Measurements from ENCODE around the gene SSRP1.
"Not testable (repeated sequence)": the region's sequence is repeated elsewhere in the genome, so short reads cannot be mapped to it uniquely, and the experiment has no call there.

The SSRP1 gene

DNA sequence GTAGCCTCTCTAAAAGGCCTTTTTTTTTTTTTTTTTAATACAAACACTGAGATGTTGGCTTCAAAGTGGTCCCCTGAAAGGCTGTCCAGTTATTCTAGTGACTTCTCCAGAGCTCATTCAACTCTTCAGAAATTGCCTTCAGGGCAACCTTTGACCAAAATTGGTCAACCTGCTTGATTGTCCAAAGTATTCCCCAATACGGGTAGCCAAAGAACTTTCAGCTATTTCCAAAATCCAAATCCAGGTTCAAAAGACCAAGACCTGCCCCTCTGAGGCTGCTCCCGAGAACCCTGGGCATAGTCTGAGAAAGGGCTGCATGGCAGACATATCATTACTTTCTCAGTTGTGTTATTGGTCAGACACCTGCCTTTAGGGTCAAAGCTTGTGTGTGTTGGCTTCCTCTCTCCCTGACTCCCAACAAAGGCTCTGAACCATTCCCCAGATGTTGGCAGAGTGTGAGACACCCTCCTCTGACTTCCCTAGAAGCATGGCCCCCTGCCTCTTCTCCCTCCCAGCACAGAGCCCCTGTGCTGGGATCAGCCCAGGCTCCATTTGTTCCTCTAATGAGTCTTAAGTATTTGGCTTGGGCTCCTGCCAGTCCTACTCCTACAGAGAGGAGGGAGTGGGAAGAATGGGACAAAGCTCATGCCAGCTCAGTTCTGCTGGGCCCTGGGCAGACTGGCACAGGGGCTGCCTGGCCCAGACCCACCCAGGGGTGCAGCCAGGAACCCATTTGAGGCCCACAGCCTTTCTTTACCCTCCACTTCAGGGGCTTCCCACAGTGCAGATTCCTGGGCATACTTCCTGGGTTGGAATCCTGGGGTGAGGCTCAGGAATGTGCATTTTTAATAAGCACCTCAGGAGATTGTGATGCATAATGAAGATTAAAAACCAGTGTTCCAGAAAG lies 41.2 kb downstream of the SSRP1 start:
- no peak for DNase-seq

GRCh38 chr11:57290288-57290687 lies 45.4 kb downstream of the SSRP1 start:
- no peak for DNase-seq

DNA sequence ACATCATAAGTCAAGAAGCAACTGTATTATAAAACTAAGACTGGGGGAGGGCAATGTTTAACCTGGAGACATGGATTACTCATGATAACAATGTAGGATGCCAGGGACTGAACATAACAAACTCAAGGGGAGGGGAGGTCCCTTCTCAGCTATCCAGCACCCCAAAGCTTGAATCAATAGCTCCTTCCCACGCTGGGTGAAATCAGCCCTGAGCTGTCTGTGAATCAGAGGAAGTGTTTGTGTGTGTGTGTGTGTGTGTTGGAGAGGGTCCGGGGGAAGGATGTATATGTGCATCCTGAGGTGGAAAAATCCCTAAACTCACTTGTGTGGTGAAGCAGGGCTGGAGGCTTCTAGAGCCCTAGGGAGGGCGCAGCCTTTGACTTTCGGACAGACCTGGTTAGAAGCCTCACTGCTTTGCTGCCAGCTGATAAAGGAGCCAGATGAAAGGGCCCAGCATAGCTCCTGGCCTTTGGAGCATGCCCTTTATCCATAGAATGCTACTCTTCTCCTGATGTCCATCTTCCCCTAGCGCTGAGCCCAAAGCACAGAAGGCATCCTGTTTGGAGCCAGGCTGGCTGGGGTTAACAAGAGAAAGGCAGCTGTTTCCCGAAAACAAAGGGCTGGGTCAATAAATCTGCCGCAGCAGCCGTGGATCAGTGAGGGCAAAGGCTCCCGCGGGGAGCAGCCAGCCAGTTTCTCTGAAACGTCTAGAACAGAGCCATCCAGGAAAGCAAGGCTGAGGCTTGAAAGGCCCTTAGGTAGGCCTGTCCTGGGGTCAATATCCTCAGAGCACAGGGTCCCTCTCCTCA lies 46.7 kb downstream of the SSRP1 start:
- DNase-seq: no peak

DNA sequence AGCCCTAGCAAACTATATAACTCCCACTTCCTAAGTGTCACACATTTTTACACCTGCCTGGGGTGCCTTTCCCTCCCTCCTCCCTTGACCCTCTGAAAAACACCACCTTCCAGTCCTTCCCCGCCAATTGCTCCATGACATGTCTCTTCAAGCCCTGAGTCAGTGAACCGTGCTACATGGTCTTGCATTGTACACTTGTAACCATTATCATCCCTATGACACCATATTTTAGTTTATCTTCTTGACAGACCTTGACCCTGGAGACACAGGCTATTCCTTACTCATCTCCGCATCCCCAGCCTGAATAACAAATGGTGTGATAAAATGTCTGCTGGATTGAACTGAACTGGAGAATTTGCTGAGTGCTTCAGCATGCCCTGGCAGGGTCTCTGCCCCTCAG lies 47.8 kb downstream of the SSRP1 start:
- no peak for DNase-seq

DNA sequence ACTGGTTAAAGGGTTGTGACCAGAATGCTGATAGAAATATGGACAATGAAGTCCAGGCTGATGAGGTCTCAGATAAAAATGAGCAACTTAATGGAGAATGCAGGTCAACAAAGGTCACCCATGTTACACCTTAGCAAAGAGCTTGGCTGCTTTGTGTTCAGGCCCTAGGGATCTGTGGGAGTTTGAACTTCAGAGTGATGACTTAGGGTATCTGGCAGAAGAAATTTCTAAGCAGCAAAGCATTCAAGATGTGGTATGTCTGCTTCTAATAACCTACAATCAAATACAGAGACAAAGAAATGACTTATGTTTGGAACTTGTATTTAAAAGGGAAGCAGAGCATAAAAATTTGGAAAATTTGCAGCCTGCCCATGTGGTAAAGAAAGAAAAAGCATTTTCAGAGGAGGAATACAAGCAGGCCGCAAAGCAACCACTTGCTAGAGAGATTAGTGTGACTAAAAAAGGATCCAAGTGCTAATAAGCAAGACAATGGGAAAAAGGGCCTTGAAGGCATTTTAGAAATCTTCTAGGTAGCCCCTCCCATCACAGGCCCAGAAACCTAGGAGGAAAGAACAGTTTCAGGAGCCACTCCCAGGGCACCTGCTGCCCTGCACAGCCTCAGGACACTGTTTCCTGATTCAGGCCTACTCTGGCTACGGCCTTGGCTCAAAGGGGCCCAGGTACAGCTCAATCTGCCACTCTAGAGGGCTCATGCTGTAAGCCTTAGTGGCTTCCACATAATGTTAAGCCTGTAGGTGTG lies 52.3 kb downstream of the SSRP1 start:
- no peak for DNase-seq

DNA sequence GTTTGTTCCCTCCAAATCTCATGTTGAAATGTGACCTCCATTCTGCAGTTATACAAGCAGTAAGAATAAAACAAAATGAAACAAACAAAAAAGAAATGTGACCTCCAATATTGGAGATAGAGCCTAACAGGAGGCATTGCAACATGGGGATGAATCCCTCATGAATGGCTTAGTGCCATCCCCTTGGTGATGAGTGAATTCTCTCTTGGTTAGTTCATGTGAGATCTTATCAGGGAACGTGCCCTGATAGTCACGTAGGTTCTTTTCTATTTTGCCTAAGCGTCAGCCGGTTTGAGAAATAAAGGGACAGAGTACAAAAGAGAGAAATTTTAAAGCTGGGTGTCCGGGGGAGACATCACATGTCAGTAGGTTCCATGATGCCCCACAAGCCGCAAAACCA lies 54.1 kb downstream of the SSRP1 start:
- not testable (repeated sequence) for DNase-seq

DNA sequence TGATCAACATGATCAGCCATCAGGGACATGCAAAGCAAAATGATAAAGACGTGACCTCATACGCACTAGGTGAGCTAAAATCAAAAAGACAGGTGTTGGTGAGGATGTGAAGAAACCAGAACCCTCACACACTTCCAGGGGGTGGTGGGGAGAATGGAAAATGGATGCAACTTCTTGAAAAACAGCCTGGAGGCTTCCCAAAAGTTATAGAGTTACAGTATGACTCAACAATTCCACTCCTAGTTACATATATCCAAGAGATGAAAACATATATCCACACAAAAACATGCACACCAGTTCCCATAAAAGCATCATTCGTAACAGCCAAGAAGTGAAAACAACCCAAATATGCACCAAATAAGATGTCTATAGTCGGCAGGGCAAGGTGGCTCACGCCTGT lies 56.6 kb downstream of the SSRP1 start:
- DNase-seq: no peak

- DNase-seq: no peak
These were observed 57.0 kb downstream of the SSRP1 start for GRCh38 chr11:57278721-57279095.

- no peak for DNase-seq
These were observed 57.6 kb downstream of the SSRP1 start for GRCh38 chr11:57277845-57278720.

- DNase-seq: no peak
These were observed 58.6 kb downstream of the SSRP1 start for GRCh38 chr11:57276971-57277675.

- no peak for DNase-seq
These were observed 59.3 kb downstream of the SSRP1 start for GRCh38 chr11:57276169-57276970.

Measured in activated gamma-delta T cell treated with Interleukin-2 at 50 U/mL for 16 hours (primary cell).